Colonic mucosa (tissue), 4 donors: ENCODE measurements around the gene RASSF5. TPM values are rescaled to one million over a fixed set of nuclear protein-coding genes. Genes with fewer than 3 reads are reported as not detected.
"Not testable (repeated sequence)": the region's sequence is repeated elsewhere in the genome, so short reads cannot be mapped to it uniquely, and the experiment has no call there.

Experiments
- DNase-seq: peaks from one replicate; pipeline ENCODE4 v3.0.0-alpha.2; 2020
- H3K27ac ChIP-seq: fragments of 200-600 bp; one replicate; pipeline ENCODE4 v1.8.0; 2021
- H3K27me3 ChIP-seq: fragments of 200-600 bp; one replicate; pipeline ENCODE4 v1.8.0; 2021
- H3K36me3 ChIP-seq: fragments of 200-600 bp; one replicate; pipeline ENCODE4 v1.8.0; 2021
- H3K4me1 ChIP-seq: fragments of 200-600 bp; one replicate; pipeline ENCODE4 v1.8.0; 2021; ENCODE audit warnings: mild to moderate bottlenecking
- H3K4me3 ChIP-seq: fragments of 200-600 bp; one replicate; pipeline ENCODE4 v1.8.0; 2021
- H3K9ac ChIP-seq, 2 donors: one replicate each; pipeline ENCODE4 v1.7.0; 2013; ENCODE audit warnings: control low read depth in 2 of 2, low read depth in 2 of 2, low read length in 2 of 2
- H3K9me3 ChIP-seq: fragments of 200-600 bp; one replicate; pipeline ENCODE4 v1.8.0; 2021
- CTCF ChIP-seq: fragments of 200-600 bp; IDR thresholded peaks from one replicate; pipeline ENCODE4 v1.8.0; 2022; ENCODE audit warnings: antibody characterized with exemption, mild to moderate bottlenecking
- intact Hi-C: fragments of 100-400 bp; cut with DNase I; formaldehyde crosslinking; loops from one replicate; pipeline ENCODE4 v1.14.1; 2022
- total RNA-seq, 2 donors: library from RNA; stranded (reverse); fragmentation: NEBNext Ultra II Directional in 1 of 2; extraction: Animal tissue kit (Norgen Biotek cat#: 25700) in 1 of 2; gene quantifications; one replicate each; pipeline ENCODE4 v1.2.1, GENCODE V29; 2021
- donor health status: healthy.
- donor health status: DM: no; HTN: no; CAD: no.
- donor health status: DM: no; HTN: no; CAD: no.

The RASSF5 gene
- total RNA-seq, 2 donors from 2014 or later = 4.9 to 5.4 TPM

- Histone ChIP-seq H3K27me3 (no peaks in the 10 kb centered on the region), H3K4me3 (no peak overlapping the region), H3K36me3 (no peaks in the 10 kb centered on the region), H3K9me3 (no peaks in the 10 kb centered on the region), H3K27ac (peak overlapping the region; percentile 73), H3K9ac (peak overlapping the region; percentile 36 to 59), H3K4me1 (peaks cover 4% of the 10 kb centered on the region)
- intact Hi-C loops = loop anchor here (5.0 kb wide), 1 partner anchor 103 kb away; no protein-coding TSS in a partner anchor
- no peak for TF ChIP-seq CTCF
- DNase-seq = peak; percentile 69
Observed at GRCh38 chr1:206579747-206580437, 72.6 kb downstream of the RASSF5 start.

GRCh38 chr1:206580438-206581113 is 73.2 kb downstream of the RASSF5 start:
- peak overlapping the region; percentile 36 to 59 for H3K9ac ChIP-seq
- intact Hi-C loops = loop anchor here (5.0 kb wide), 1 partner anchor 103 kb away; no protein-coding TSS in a partner anchor
- peaks cover 4% of the 10 kb centered on the region for H3K4me1 ChIP-seq
- peak overlapping the region; percentile 73 for H3K27ac ChIP-seq
- DNase-seq = no peak
- no peak overlapping the region for H3K4me3 ChIP-seq
- TF ChIP-seq CTCF = no peak
- H3K36me3 ChIP-seq = no peaks in the 10 kb centered on the region
- no peaks in the 10 kb centered on the region for H3K9me3 ChIP-seq
- H3K27me3 ChIP-seq = no peaks in the 10 kb centered on the region

DNA sequence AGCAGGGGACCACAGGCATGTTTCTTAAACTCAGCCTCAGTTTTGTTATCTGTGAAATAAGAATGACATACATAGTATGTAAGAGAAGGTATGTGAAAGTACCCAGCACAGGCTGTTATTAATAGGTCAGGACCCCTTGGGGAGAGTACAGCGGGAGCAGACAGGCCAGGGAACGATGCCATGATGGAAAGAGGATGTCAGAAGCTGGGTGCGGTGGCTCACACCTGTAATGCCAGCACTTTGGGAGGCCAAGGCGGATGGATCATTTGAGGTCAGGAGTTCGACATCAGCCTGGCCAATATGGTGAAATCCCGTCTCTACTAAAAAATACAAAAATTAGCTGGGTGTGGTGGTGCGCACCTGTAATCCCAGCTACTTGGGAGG is 73.8 kb downstream of the RASSF5 start:
- not testable (repeated sequence) for H3K4me1 ChIP-seq

DNA sequence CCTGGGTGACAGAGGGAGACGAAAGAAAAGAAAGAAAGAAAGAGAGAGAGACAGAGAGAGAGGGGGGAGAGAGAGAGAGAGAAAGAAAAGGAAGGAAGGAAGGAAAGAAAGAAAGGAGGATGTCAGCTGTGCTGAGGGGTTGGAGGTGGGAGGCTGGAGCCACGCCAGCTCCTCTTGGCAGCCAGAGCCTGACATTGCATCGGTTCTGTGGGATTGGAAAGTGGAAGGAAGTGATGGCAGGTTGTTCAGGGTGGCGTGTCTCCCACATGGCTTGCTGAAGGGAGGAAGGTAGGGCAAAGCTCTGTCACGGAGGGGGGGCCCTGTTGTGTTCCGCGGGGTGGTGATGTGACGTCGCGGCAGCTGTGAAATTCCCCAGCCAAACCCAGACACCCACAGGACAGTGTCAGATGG is 74.2 kb downstream of the RASSF5 start:
- H3K4me3 ChIP-seq = no peak overlapping the region
- H3K4me1 ChIP-seq = peaks cover 4% of the 10 kb centered on the region
- H3K27me3 ChIP-seq = no peaks in the 10 kb centered on the region
- H3K36me3 ChIP-seq = no peaks in the 10 kb centered on the region
- intact Hi-C loops = loop anchor here (5.0 kb wide), 1 partner anchor 104 kb away; no protein-coding TSS in a partner anchor
- no peak overlapping the region for H3K9ac ChIP-seq
- DNase-seq = no peak
- H3K9me3 ChIP-seq = no peaks in the 10 kb centered on the region
- H3K27ac ChIP-seq = no peak overlapping the region
- TF ChIP-seq CTCF = no peak

More for the DNA sequence above, 73.8 kb downstream of the RASSF5 start:
- H3K27me3 ChIP-seq, H3K9me3 ChIP-seq, H3K36me3 ChIP-seq, H3K4me3 ChIP-seq, DNase-seq: not testable (repeated sequence)
- H3K27ac ChIP-seq = peak overlapping the region; percentile 73
- intact Hi-C loops = loop anchor here (5.0 kb wide), 1 partner anchor 104 kb away; no protein-coding TSS in a partner anchor
- H3K9ac ChIP-seq = peak overlapping the region in 1 of 2 donors; percentile 59

GRCh38 chr1:206582537-206582936 is 75.2 kb downstream of the RASSF5 start:
- H3K36me3 ChIP-seq = no peaks in the 10 kb centered on the region
- DNase-seq = no peak
- no peak for TF ChIP-seq CTCF
- no peaks in the 10 kb centered on the region for H3K27me3 ChIP-seq
- H3K27ac ChIP-seq = no peak overlapping the region
- H3K4me1 ChIP-seq = peaks cover 4% of the 10 kb centered on the region
- H3K9ac ChIP-seq = no peak overlapping the region
- intact Hi-C loops = loop anchor here (5.0 kb wide), 1 partner anchor 105 kb away; no protein-coding TSS in a partner anchor
- no peak overlapping the region for H3K4me3 ChIP-seq
- H3K9me3 ChIP-seq = no peaks in the 10 kb centered on the region
